ENCODE results near the gene SNPH. TPM values are rescaled to one million over a fixed set of nuclear protein-coding genes. Genes with fewer than 3 reads are reported as not detected.

SNPH gene
- total RNA-seq, 1 donor from 2014 or later = 10.4 TPM

DNA sequence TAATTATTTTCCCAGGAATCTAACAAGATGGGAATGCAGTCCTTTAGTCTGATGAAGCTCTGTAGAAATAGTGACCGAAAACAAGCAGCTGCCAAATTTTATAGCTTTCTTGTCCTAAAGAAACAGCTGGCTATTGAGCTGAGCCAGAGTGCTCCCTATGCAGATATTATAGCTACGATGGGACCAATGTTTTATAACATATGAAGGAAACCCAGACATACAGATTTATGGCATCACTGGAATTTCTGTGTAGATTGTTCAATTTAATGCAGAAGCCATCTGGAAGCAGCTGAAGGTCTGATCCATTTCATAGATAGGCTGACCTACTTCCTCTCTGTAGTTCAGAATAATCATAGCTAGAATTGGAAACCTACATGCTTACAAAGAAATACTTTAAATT lies 11.8 kb upstream of the SNPH start:
- no peaks in the 10 kb centered on the region for H3K4me1 ChIP-seq
- no peaks in the 10 kb centered on the region for H3K27me3 ChIP-seq
- no peaks in the 10 kb centered on the region for H3K9me3 ChIP-seq
- H3K27ac ChIP-seq = no peak overlapping the region
- no peak overlapping the region for H3K4me3 ChIP-seq
- DNase-seq (ENCODE audit: low spot score in 2 of 2) = no peak
- H3K36me3 ChIP-seq = no peaks in the 10 kb centered on the region
- TF ChIP-seq, protein P1, sequence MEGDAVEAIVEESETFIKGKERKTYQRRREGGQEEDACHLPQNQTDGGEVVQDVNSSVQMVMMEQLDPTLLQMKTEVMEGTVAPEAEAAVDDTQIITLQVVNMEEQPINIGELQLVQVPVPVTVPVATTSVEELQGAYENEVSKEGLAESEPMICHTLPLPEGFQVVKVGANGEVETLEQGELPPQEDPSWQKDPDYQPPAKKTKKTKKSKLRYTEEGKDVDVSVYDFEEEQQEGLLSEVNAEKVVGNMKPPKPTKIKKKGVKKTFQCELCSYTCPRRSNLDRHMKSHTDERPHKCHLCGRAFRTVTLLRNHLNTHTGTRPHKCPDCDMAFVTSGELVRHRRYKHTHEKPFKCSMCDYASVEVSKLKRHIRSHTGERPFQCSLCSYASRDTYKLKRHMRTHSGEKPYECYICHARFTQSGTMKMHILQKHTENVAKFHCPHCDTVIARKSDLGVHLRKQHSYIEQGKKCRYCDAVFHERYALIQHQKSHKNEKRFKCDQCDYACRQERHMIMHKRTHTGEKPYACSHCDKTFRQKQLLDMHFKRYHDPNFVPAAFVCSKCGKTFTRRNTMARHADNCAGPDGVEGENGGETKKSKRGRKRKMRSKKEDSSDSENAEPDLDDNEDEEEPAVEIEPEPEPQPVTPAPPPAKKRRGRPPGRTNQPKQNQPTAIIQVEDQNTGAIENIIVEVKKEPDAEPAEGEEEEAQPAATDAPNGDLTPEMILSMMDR (IDR thresholded peaks at IDR 0.05) = no peak
- intact Hi-C loops (cut with DNase I) = no loop called here

DNA sequence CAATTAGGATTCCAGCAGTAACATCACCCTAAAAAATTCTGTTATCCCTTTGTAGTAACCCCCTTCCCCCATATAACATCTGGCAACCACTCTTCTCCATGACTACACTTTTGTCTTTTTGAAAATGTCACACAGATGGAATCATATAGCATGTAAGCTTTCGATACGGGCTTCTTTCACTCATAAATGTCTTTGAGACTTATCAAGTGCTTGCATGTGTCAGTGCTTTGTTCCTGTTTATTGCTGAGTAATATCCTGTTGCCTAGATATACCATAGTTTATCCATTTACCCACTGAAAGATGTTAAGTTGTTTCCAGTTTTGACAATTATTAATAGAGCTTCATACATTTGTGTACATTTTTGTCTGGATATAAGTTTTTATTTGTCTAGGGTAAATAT lies 10.4 kb upstream of the SNPH start:
- Histone ChIP-seq H3K4me1 (no peaks in the 10 kb centered on the region), H3K9me3 (no peaks in the 10 kb centered on the region), H3K27ac (no peak overlapping the region), H3K4me3 (no peak overlapping the region), H3K36me3 (no peaks in the 10 kb centered on the region), H3K27me3 (no peaks in the 10 kb centered on the region)
- DNase-seq (ENCODE audit: low spot score in 2 of 2) = no peak
- TF ChIP-seq, protein P1 (IDR thresholded peaks at IDR 0.05) = no peak
- intact Hi-C loops (cut with DNase I) = no loop called here

DNA sequence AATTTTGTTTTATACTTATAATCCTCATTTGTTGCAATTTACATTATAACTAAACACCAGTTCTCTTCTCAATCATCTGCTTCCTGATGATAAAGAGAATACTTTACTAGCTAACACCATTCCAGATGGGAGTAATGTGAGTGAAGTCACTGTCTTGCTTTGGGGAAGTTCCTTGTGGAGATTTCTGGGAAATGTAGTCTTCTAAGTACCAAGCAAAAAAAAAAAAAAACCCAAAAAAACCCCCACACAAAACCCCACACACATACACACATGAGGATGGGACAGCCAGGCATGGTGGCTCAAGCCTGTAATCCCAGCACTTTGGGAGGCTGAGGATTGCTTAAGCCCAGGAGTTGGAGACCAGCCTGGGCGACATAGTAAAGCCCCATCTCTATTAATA lies 2.2 kb upstream of the SNPH start:
- no peaks in the 10 kb centered on the region for H3K9me3 ChIP-seq
- TF ChIP-seq, protein P1 (IDR thresholded peaks at IDR 0.05) = no peak
- H3K4me1 ChIP-seq = peaks cover 5 to 11% of the 10 kb centered on the region in 2 donors
- H3K36me3 ChIP-seq = no peaks in the 10 kb centered on the region
- H3K4me3 ChIP-seq = no peak overlapping the region
- no peaks in the 10 kb centered on the region for H3K27me3 ChIP-seq
- DNase-seq (ENCODE audit: low spot score in 2 of 2) = no peak
- H3K27ac ChIP-seq = no peak overlapping the region
- intact Hi-C loops (cut with DNase I) = no loop called here

DNA sequence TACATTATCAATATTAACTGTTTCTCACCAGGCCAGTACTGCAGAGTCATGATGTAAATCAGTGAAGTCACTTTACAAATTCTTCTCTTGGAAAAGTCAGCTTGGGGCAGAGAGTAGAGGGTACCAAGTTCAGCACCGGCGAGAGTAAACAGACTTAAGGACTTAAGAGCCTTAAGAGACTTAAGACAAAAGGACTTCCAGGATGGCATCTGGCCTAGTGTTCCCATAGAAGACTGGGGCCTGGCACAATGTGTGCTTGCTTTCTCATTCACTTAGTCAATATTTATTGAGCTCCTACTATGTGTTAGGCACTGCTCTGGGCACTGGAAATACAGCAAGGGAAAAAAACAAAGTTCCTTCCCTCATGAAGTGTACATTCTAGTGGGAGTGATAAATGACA lies 1.4 kb upstream of the SNPH start:
- no peaks in the 10 kb centered on the region for H3K27me3 ChIP-seq
- H3K9me3 ChIP-seq = no peaks in the 10 kb centered on the region
- intact Hi-C loops (cut with DNase I) = no loop called here
- no peaks in the 10 kb centered on the region for H3K36me3 ChIP-seq
- no peak overlapping the region for H3K4me3 ChIP-seq
- H3K4me1 ChIP-seq = peaks cover 5 to 11% of the 10 kb centered on the region in 2 donors
- H3K27ac ChIP-seq = no peak overlapping the region
- no peak for DNase-seq (ENCODE audit: low spot score in 2 of 2)
- TF ChIP-seq, protein P1 (IDR thresholded peaks at IDR 0.05) = no peak

DNA sequence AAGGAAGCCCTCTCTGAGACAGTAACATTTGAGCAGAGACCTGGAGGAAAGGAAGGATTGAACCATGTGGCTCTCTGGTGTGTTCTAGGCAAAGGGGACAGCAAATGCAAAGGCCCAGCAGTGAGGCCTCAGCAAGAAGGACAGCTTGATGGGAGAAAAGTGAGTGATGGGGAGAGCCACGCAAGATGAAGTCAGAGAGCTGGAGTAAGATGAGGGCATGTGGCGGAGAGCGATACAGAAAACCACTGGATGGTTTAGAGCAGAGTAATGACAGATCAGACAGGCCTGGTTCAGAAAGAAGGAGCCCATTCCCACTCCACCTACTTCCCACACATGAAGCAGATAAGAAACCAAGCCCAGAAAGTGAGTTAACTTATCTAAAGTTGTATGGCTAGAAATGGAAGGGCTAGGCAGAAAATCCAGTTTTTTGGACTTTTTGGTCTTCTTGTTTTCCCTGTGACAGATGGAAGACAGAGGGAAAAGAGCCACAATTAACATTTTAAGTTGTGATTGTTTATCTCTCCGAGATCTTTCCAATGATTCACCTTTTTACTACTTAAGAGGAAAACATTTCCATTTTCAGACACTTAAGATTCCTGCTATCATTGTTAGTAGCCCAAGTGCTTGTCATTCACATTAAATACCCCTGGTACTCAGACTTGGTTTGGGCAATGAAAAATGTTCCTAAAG lies 723 bp upstream of the SNPH start:
- no peaks in the 10 kb centered on the region for H3K36me3 ChIP-seq
- TF ChIP-seq, protein P1 (IDR thresholded peaks at IDR 0.05) = no peak
- peak overlapping the region; percentile 84 to 98 for H3K4me3 ChIP-seq
- intact Hi-C loops (cut with DNase I) = no loop called here
- peaks cover 5 to 11% of the 10 kb centered on the region in 2 donors for H3K4me1 ChIP-seq
- no peak for DNase-seq (ENCODE audit: low spot score in 2 of 2)
- no peaks in the 10 kb centered on the region for H3K27me3 ChIP-seq
- no peaks in the 10 kb centered on the region for H3K9me3 ChIP-seq
- H3K27ac ChIP-seq = peak overlapping the region; percentile 58 to 66

DNA sequence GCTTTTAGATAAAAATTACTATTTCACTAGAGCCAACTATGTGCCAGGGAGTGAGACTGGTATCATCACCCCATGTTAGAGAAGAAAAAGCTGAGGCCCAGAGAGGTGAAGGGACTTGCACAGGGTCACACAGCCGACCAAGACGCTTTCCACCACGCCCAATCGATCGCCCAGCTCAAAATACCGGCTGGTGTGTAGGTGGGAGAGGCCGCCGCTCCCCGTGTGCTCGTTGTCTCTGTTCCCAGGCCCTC lies 253 bp upstream of the SNPH start:
- intact Hi-C loops (cut with DNase I) = loop anchor here (1.0 to 2.0 kb wide), 2 partner anchors 127 to 200 kb away; partner anchors contain the start of genes FKBP1A and NSFL1C
- Histone ChIP-seq H3K4me3 (peak overlapping the region; percentile 84 to 98), H3K27me3 (no peaks in the 10 kb centered on the region), H3K27ac (peak overlapping the region; percentile 58 to 66), H3K4me1 (peaks cover 5 to 11% of the 10 kb centered on the region in 2 donors), H3K9me3 (no peaks in the 10 kb centered on the region), H3K36me3 (no peaks in the 10 kb centered on the region)
- DNase-seq (ENCODE audit: low spot score in 2 of 2) = no peak
- TF ChIP-seq, protein P1 (IDR thresholded peaks at IDR 0.05) = no peak
